Trophoblast cell (in vitro differentiated cells and primary cell): Measurements from ENCODE around the gene PRDM16.

Experiments used
- DNase-seq, 2 donors: peaks; one replicate each; pipeline ENCODE4 v3.0.0-alpha.2; 2016
- H2AFZ ChIP-seq: 2 replicates; pipeline ENCODE4 v1.6.1; 2013; ENCODE audit warnings: low read length, moderate library complexity, mild to moderate bottlenecking; ENCODE audit not compliant: insufficient read depth, poor library complexity
- H2AK5ac ChIP-seq: 2 replicates; pipeline ENCODE4 v1.6.1; 2013; ENCODE audit warnings: mild to moderate bottlenecking, low read length
- H2BK120ac ChIP-seq: 2 replicates; pipeline ENCODE4 v1.6.1; 2013; ENCODE audit warnings: low read length, mild to moderate bottlenecking, moderate library complexity; ENCODE audit not compliant: insufficient read depth, poor library complexity
- H2BK12ac ChIP-seq: 2 replicates; pipeline ENCODE4 v1.6.1; 2013; ENCODE audit warnings: mild to moderate bottlenecking, low read length, moderate library complexity
- H2BK5ac ChIP-seq: 2 replicates; pipeline ENCODE4 v1.6.1; 2013; ENCODE audit warnings: low read length, low read depth, moderate library complexity, mild to moderate bottlenecking; ENCODE audit not compliant: poor library complexity
- H3K14ac ChIP-seq: 2 replicates; pipeline ENCODE4 v1.6.1; 2013; ENCODE audit warnings: mild to moderate bottlenecking, low read length
- H3K18ac ChIP-seq: 2 replicates; pipeline ENCODE4 v1.6.1; 2013; ENCODE audit warnings: mild to moderate bottlenecking, low read length
- H3K23ac ChIP-seq: 2 replicates; pipeline ENCODE4 v1.6.1; 2013; ENCODE audit warnings: low read length
- H3K27ac ChIP-seq: 2 replicates; pipeline ENCODE4 v1.5.1; 2013; ENCODE audit warnings: low read depth, mild to moderate bottlenecking, inconsistent platforms, low read length, moderate library complexity
- H3K27me3 ChIP-seq: 2 replicates; pipeline ENCODE4 v1.6.1; 2013; ENCODE audit warnings: inconsistent platforms, mild to moderate bottlenecking, low read length, moderate library complexity; ENCODE audit not compliant: insufficient read depth
- H3K36me3 ChIP-seq, 2 experiments: 1 replicate in 1 of 2; 2 replicates in 1 of 2; pipeline ENCODE4 v1.6.1; 2013; ENCODE audit warnings: low read length in 2 of 2, mild to moderate bottlenecking in 2 of 2, moderate library complexity in 1 of 2; ENCODE audit not compliant: insufficient read depth in 2 of 2, control insufficient read depth in 1 of 2
- H3K4ac ChIP-seq: 2 replicates; pipeline ENCODE4 v1.6.1; 2013; ENCODE audit warnings: low read depth, mild to moderate bottlenecking, low read length, moderate library complexity
- H3K4me1 ChIP-seq, 2 experiments: 1 replicate in 1 of 2; 2 replicates in 1 of 2; pipeline ENCODE4 v1.6.1; 2013; ENCODE audit warnings: low read length in 2 of 2, mild to moderate bottlenecking in 2 of 2, moderate library complexity in 1 of 2; ENCODE audit not compliant: insufficient read depth in 2 of 2, control insufficient read depth in 1 of 2
- H3K4me2 ChIP-seq: 2 replicates; pipeline ENCODE4 v1.6.1; 2013; ENCODE audit warnings: inconsistent platforms, mild to moderate bottlenecking, low read length, moderate library complexity
- H3K4me3 ChIP-seq: 2 replicates; pipeline ENCODE4 v1.5.1; 2013; ENCODE audit warnings: mild to moderate bottlenecking, low read depth, low read length, inconsistent platforms
- H3K79me1 ChIP-seq: one replicate; pipeline ENCODE4 v1.6.1; 2013; ENCODE audit warnings: low read length
- H3K79me2 ChIP-seq: 2 replicates; pipeline ENCODE4 v1.6.1; 2013; ENCODE audit warnings: low read length, mild to moderate bottlenecking; ENCODE audit not compliant: control insufficient read depth, insufficient read depth, poor library complexity
- H3K9ac ChIP-seq: 2 replicates; pipeline ENCODE4 v1.6.1; 2013; ENCODE audit warnings: mild to moderate bottlenecking, low read length
- H3K9me3 ChIP-seq: 2 replicates; pipeline ENCODE4 v1.6.1; 2013; ENCODE audit warnings: low read depth, mild to moderate bottlenecking, control low read depth, inconsistent platforms, low read length; ENCODE audit not compliant: insufficient read depth
- H4K12ac ChIP-seq: 2 replicates; pipeline ENCODE4 v1.6.1; 2013; ENCODE audit warnings: low read depth, mild to moderate bottlenecking, low read length, moderate library complexity
- H4K8ac ChIP-seq: 2 replicates; pipeline ENCODE4 v1.6.1; 2013; ENCODE audit warnings: low read depth, mild to moderate bottlenecking, low read length, moderate library complexity
- H4K91ac ChIP-seq: one replicate; pipeline ENCODE4 v1.6.1; 2013; ENCODE audit warnings: low read depth, mild to moderate bottlenecking, low read length, moderate library complexity
- WGBS: extraction: QIAGEN DNeasy Blood & Tissue Kit; methylation state at CpG from one replicate; pipeline ENCODE4 v1.1.7; 2013; ENCODE audit warnings: missing lambda C conversion rate; ENCODE audit not compliant: insufficient read length, insufficient coverage; ENCODE audit errors: extremely low coverage; 5-methylcytosine and 5-hydroxymethylcytosine counted together

PRDM16 gene

GRCh38 chr1:3198371-3199271 lies 129.6 kb downstream of the PRDM16 start:
- H3K27ac ChIP-seq: no peak overlapping the region
- H3K36me3 ChIP-seq: no peaks in the 10 kb centered on the region
- H2BK120ac ChIP-seq: no peak overlapping the region
- peaks cover 1% of the 10 kb centered on the region for H3K9me3 ChIP-seq
- H3K4me2 ChIP-seq: no peak overlapping the region
- no peaks in the 10 kb centered on the region for H3K79me2 ChIP-seq
- no peak overlapping the region for H2AFZ ChIP-seq
- no peak overlapping the region for H4K8ac ChIP-seq
- H2BK12ac ChIP-seq: no peak overlapping the region
- H3K14ac ChIP-seq: no peak overlapping the region
- H4K91ac ChIP-seq: no peak overlapping the region
- no peak overlapping the region for H3K4me3 ChIP-seq
- no CpG with 5 or more reads among the region's 40 CpGs for WGBS
- H3K4me1 ChIP-seq: no peaks in the 10 kb centered on the region
- no peak for DNase-seq
- no peaks in the 10 kb centered on the region for H3K79me1 ChIP-seq
- H2BK5ac ChIP-seq: no peak overlapping the region
- no peak overlapping the region for H3K9ac ChIP-seq
- H3K23ac ChIP-seq: no peak overlapping the region
- no peaks in the 10 kb centered on the region for H3K27me3 ChIP-seq
- H4K12ac ChIP-seq: no peak overlapping the region
- H3K18ac ChIP-seq: no peak overlapping the region
- H3K4ac ChIP-seq: no peak overlapping the region
- no peak overlapping the region for H2AK5ac ChIP-seq

DNA sequence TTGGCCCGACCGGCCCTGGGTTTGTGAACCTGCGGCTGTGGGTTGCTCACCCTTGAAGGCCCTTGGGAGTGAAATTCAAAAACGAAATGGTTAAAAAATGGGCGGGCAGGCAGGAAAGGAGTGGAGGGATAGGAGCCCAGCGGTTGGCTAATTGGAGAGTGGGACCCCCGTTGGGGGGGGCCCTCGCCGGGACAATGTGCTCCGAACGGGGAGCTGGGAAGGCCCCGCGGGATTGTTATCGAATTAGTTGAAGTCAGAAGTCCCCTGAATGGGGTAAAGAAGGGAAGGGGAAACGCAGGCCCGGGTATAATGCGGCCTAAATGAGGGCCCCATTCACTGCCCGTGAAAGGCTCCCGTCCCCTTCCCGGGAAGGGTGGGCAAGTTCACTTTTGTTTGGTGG lies 135.7 kb downstream of the PRDM16 start:
- no peak overlapping the region for H2BK12ac ChIP-seq
- DNase-seq: no peak
- no peak overlapping the region for H4K91ac ChIP-seq
- H3K36me3 ChIP-seq: no peaks in the 10 kb centered on the region
- no peaks in the 10 kb centered on the region for H3K79me2 ChIP-seq
- no peak overlapping the region for H2BK5ac ChIP-seq
- no CpG with 5 or more reads among the region's 20 CpGs for WGBS
- H2BK120ac ChIP-seq: no peak overlapping the region
- no peak overlapping the region for H3K4me2 ChIP-seq
- no peak overlapping the region for H2AK5ac ChIP-seq
- no peak overlapping the region for H3K23ac ChIP-seq
- H3K9me3 ChIP-seq: no peaks in the 10 kb centered on the region
- no peak overlapping the region for H3K4me3 ChIP-seq
- H3K27ac ChIP-seq: no peak overlapping the region
- no peak overlapping the region for H4K8ac ChIP-seq
- no peak overlapping the region for H4K12ac ChIP-seq
- H3K9ac ChIP-seq: no peak overlapping the region
- no peak overlapping the region for H3K4ac ChIP-seq
- H3K18ac ChIP-seq: no peak overlapping the region
- H3K79me1 ChIP-seq: no peaks in the 10 kb centered on the region
- H2AFZ ChIP-seq: no peak overlapping the region
- no peaks in the 10 kb centered on the region for H3K27me3 ChIP-seq
- no peaks in the 10 kb centered on the region for H3K4me1 ChIP-seq
- H3K14ac ChIP-seq: no peak overlapping the region

GRCh38 chr1:3205815-3206214 lies 136.8 kb downstream of the PRDM16 start:
- H3K4me1 ChIP-seq: no peaks in the 10 kb centered on the region
- H2BK5ac ChIP-seq: no peak overlapping the region
- no peak overlapping the region for H3K4me3 ChIP-seq
- no peak overlapping the region for H4K91ac ChIP-seq
- no peak for DNase-seq
- H3K4ac ChIP-seq: no peak overlapping the region
- H2AK5ac ChIP-seq: no peak overlapping the region
- H3K27me3 ChIP-seq: no peaks in the 10 kb centered on the region
- no peaks in the 10 kb centered on the region for H3K9me3 ChIP-seq
- H3K9ac ChIP-seq: no peak overlapping the region
- no peak overlapping the region for H4K12ac ChIP-seq
- H3K23ac ChIP-seq: no peak overlapping the region
- H3K79me1 ChIP-seq: no peaks in the 10 kb centered on the region
- H3K18ac ChIP-seq: no peak overlapping the region
- H2BK120ac ChIP-seq: no peak overlapping the region
- H4K8ac ChIP-seq: no peak overlapping the region
- H3K36me3 ChIP-seq: no peaks in the 10 kb centered on the region
- WGBS: no CpG with 5 or more reads among the region's 13 CpGs
- H3K79me2 ChIP-seq: no peaks in the 10 kb centered on the region
- H3K14ac ChIP-seq: no peak overlapping the region
- no peak overlapping the region for H3K4me2 ChIP-seq
- no peak overlapping the region for H2AFZ ChIP-seq
- no peak overlapping the region for H3K27ac ChIP-seq
- H2BK12ac ChIP-seq: no peak overlapping the region

DNA sequence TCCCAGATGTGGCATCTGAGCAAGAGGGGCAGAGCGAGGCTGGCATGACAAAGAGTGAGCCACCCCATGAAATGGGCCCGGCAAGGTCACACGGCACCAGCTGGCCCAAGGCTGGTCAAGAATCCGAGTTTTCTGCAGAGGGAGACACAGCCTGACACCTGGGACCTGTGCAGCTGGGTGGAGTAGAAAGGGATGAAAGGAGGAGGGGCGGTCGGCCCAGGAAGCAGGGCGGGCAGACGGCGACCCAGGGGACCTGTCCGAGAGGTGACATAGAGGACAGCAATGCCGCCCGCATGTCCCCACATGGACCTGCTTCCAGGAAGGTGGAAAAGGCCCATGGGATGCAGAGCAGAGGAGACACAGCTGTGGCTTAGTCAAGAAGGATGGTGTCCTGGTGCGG lies 137.7 kb downstream of the PRDM16 start:
- Histone ChIP-seq H3K27ac (no peak overlapping the region), H3K4me3 (no peak overlapping the region), H3K79me1 (no peaks in the 10 kb centered on the region), H4K8ac (no peak overlapping the region), H3K14ac (no peak overlapping the region), H3K9me3 (no peaks in the 10 kb centered on the region), H4K12ac (no peak overlapping the region), H3K36me3 (no peaks in the 10 kb centered on the region), H4K91ac (no peak overlapping the region), H3K79me2 (no peaks in the 10 kb centered on the region), H2BK120ac (no peak overlapping the region), H3K4me1 (no peaks in the 10 kb centered on the region), H2AFZ (no peak overlapping the region), H3K18ac (no peak overlapping the region), H2AK5ac (no peak overlapping the region), H3K4me2 (no peak overlapping the region), H3K27me3 (no peaks in the 10 kb centered on the region), H2BK5ac (no peak overlapping the region), H3K4ac (no peak overlapping the region), H2BK12ac (no peak overlapping the region), H3K23ac (no peak overlapping the region), H3K9ac (no peak overlapping the region)
- no CpG with 5 or more reads among the region's 13 CpGs for WGBS
- no peak for DNase-seq
